Stimulated activated naive CD8-positive, alpha-beta T cell treated with anti-CD3 and anti-CD28 coated beads, Interleukin-15, Interleukin-2, amounts not matched to agents 100 ng/mL and 50 ng/mL, for 24 hours (primary cell): Measurements from ENCODE around the gene DRAXIN.
A peak's percentile ranks its signal among the peaks of the same experiment; 100 is the strongest.

Experiments
- H3K27ac Mint-ChIP-seq: one replicate; pipeline ENCODE4 v1.8.0; 2021; ENCODE audit warnings: mild to moderate bottlenecking, mixed read lengths
- H3K27me3 Mint-ChIP-seq: one replicate; pipeline ENCODE4 v1.8.0; 2021; ENCODE audit warnings: mixed read lengths
- H3K36me3 Mint-ChIP-seq: one replicate; pipeline ENCODE4 v1.8.0; 2021; ENCODE audit warnings: low read depth, mixed read lengths
- H3K4me1 Mint-ChIP-seq: one replicate; pipeline ENCODE4 v1.8.0; 2021; ENCODE audit warnings: low read depth, mixed read lengths
- H3K4me3 Mint-ChIP-seq: one replicate; pipeline ENCODE4 v1.8.0; 2021; ENCODE audit warnings: mild to moderate bottlenecking, mixed read lengths
- H3K9me3 Mint-ChIP-seq: one replicate; pipeline ENCODE4 v1.8.0; 2021; ENCODE audit warnings: mixed read lengths

DRAXIN gene

DNA sequence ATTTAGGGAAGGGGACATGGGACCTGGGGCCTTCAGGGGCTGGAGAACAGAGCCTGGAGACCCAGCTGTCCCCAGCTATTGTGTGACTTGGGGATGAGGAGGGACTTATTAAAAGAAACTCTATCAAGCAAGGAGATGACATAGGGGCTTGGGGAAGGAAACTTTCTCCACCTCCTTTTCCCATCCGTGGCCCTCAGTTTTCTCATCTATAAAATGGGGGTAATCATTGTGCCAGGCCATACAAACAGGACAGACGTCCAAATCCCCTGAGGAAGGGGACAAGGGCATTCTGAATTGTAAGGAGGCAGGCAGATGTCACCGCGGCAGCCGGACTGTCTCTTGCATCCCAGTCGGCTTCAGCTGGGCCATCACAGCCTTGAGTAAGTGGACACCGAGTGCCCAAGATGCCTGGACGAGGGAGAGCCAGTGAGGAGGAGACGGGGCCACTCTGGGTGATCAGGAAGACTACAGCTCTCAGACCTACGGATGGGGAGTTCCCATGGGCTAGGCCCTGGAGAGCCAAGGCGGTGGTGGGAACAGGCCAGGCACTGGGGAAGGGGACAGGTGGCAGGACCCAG lies 39.2 kb upstream of the DRAXIN start:
- Mint-ChIP-seq H3K4me3 (no peak overlapping the region), H3K36me3 (peaks cover 3% of the 10 kb centered on the region), H3K4me1 (peaks cover 27% of the 10 kb centered on the region), H3K9me3 (no peaks in the 10 kb centered on the region), H3K27ac (no peak overlapping the region), H3K27me3 (no peaks in the 10 kb centered on the region)

DNA sequence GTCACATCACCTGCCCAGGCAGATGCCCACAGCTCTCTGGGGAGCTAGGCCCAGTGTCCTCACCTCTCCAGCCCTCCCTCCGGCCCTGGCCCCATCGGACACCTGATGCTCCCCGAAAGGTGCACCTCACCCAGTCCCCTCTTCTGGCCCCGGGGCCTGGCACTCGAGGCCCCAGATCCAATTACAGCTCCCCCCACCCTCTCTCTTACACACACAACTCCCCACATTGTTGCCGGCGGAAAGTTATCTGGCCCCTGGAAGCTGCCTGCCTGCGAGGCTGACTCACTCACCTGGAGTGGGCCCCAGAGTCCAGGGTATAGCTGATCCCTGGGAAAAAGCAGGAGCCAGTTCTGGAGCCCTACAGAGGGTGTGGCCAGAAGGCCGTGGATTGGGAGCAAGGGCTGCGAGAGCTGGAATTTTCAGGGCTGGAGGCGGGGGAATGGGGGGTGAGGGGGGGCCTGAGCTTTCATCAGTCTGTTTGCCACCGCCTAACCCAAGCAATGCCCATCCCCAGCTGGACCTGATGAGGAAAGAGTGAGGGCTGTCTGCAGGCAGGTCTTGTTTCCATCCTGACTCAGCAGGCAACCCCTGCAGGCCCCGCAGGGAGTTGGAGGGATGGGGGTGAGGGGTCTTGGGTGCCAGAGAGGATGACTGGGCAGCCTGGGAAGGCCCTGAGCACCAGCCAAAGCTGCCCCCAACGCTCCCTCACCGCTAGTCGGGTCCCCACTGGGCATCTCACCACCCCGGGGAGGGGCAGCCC lies 38.2 kb upstream of the DRAXIN start:
- peaks cover 27% of the 10 kb centered on the region for H3K4me1 Mint-ChIP-seq
- H3K27me3 Mint-ChIP-seq: no peaks in the 10 kb centered on the region
- no peak overlapping the region for H3K4me3 Mint-ChIP-seq
- H3K27ac Mint-ChIP-seq: no peak overlapping the region
- peaks cover 3% of the 10 kb centered on the region for H3K36me3 Mint-ChIP-seq
- H3K9me3 Mint-ChIP-seq: no peaks in the 10 kb centered on the region

GRCh38 chr1:11653861-11654136 lies 37.7 kb upstream of the DRAXIN start:
- Mint-ChIP-seq H3K27ac (no peak overlapping the region), H3K4me1 (peaks cover 27% of the 10 kb centered on the region), H3K4me3 (no peak overlapping the region), H3K9me3 (no peaks in the 10 kb centered on the region), H3K27me3 (no peaks in the 10 kb centered on the region), H3K36me3 (peaks cover 3% of the 10 kb centered on the region)

DNA sequence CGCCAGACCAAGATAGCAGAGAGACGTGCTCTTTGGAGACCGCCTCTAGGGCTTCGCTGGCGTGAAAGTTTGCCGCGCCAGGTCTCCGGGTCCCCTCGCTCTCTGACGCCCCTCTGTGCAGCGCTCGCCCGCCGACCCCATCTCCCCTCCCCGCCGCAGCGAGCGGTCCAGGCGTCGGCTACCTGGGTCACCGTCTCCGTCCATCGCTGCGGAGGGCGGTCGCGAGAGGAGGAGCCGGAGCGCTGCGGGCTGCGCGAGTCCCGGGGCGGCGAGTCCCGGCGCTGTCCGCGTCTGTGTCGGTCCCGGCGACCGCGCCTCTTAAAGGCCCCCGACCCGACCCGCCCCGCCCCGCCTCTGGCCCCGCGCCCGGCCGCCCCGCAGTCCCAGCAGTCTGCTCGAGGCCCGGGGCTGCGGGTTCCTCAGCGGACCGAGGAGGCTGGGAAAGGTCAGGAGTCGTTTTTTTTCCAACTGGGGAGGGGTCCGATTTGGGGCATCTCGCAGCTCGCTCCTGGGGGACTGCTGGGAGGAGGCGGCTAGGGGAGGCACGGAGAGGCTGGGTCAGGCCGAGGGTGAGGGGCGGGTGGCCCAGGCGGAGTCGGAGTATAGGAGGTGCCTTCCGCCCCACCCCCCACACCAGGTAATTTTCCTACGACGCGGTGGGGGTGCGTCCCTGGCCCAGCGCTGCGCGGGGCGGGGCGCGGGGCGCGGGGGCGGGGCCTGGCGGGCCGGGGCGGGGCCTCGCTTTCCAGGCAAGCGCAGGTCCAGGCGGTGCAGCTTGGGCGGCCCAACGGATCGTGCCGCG lies 37.2 kb upstream of the DRAXIN start, which contains the start of the genes FBXO2 and FBXO44:
FBXO2 (minus strand) TSS at position 293 of the 802 bp plus-strand sequence; CDS start at position 204, 89 bp downstream.
FBXO44 (plus strand) TSS at position 741 of the 802 bp plus-strand sequence. CDS start 959 bp downstream, outside the sequence.
- no peaks in the 10 kb centered on the region for H3K9me3 Mint-ChIP-seq
- no peak within 1 kb of the TSS for H3K27ac Mint-ChIP-seq
- H3K36me3 Mint-ChIP-seq: peaks cover 3% of the 10 kb centered on the region

DNA sequence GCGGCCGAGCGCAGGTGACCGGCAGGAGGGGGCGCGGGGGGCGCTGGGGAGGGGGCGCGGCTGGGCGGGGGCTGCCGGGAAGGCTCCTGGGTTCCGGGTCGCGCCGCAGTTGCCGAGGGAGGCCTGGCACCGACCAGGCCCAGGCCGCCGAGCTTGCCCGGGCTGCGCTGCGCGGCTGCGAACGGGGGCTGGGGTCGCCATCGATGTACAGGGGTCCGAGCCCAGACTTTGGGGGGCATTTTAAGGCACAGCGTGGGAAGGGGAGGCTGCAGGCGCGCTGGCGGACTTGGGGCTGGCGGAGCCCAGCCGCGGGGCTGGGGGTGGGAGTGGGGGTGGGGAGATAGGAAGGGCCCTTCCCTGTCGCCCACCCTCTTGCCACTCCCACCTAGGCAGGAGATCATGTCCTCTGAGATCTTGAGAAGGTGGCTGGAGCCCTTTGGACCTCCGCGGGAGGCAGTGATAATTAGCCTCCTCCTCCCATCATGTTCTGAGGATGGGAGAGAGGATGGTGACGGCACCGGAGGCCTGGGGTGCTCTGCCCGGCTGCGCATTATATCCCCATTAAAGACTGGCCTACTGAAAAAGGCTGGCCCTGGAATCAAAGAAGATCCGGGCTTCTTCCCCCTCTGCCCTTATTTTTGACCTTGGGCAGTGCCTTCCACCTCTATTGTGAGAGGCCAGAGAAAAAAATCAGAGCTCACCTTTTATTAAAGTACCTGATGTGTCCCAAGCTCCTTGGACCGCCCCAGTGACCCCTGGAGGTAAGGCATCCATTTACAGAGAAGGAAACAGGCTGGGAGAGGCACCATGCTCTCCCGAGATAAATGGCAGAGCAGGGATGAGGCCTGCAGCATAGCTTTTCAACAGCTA lies 36.3 kb upstream of the DRAXIN start:
- Mint-ChIP-seq H3K9me3 (no peaks in the 10 kb centered on the region), H3K4me1 (peaks cover 22% of the 10 kb centered on the region), H3K36me3 (peaks cover 3% of the 10 kb centered on the region), H3K27ac (no peak overlapping the region), H3K27me3 (no peaks in the 10 kb centered on the region), H3K4me3 (peak overlapping the region; percentile 76)

More for the DNA sequence above, 37.2 kb upstream of the DRAXIN start, which contains the start of the genes FBXO2 and FBXO44:
- H3K27me3 Mint-ChIP-seq: no peaks in the 10 kb centered on the region
- H3K4me3 Mint-ChIP-seq: peak within 1 kb of the TSS; percentile 76
- peaks cover 27% of the 10 kb centered on the region for H3K4me1 Mint-ChIP-seq

DNA sequence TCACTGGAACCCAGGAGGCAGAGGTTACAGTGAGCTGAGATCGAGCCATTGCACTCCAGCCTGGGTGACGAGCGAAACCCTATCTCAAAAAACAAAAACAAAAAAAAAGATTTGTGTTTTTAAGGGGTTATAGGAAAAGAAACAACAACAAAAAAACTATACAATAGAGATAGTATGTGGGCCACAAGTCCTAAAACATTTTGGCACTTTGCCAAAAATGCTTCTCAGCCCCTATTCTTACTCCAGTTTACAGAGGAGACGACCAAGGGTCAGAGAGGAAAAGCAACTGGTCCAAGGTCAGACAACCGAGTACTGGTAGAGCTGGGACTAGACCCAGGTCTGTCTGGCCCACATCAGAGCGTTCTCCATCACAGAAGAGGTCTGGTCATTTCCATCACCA lies 33.9 kb upstream of the DRAXIN start:
- Mint-ChIP-seq H3K9me3 (no peaks in the 10 kb centered on the region), H3K4me3 (no peak overlapping the region), H3K36me3 (peaks cover 11% of the 10 kb centered on the region), H3K4me1 (peaks cover 8% of the 10 kb centered on the region), H3K27me3 (no peaks in the 10 kb centered on the region), H3K27ac (no peak overlapping the region)

- Mint-ChIP-seq H3K27me3 (no peaks in the 10 kb centered on the region), H3K9me3 (no peaks in the 10 kb centered on the region), H3K4me3 (no peak overlapping the region), H3K36me3 (peaks cover 11% of the 10 kb centered on the region), H3K27ac (no peak overlapping the region), H3K4me1 (peaks cover 8% of the 10 kb centered on the region)
Measured at GRCh38 chr1:11658542-11658941, 33.0 kb upstream of the DRAXIN start.

GRCh38 chr1:11659748-11660147 lies 31.8 kb upstream of the DRAXIN start:
- Mint-ChIP-seq H3K9me3 (no peaks in the 10 kb centered on the region), H3K4me1 (peaks cover 8% of the 10 kb centered on the region), H3K4me3 (no peak overlapping the region), H3K27ac (no peak overlapping the region), H3K36me3 (peaks cover 11% of the 10 kb centered on the region), H3K27me3 (no peaks in the 10 kb centered on the region)

DNA sequence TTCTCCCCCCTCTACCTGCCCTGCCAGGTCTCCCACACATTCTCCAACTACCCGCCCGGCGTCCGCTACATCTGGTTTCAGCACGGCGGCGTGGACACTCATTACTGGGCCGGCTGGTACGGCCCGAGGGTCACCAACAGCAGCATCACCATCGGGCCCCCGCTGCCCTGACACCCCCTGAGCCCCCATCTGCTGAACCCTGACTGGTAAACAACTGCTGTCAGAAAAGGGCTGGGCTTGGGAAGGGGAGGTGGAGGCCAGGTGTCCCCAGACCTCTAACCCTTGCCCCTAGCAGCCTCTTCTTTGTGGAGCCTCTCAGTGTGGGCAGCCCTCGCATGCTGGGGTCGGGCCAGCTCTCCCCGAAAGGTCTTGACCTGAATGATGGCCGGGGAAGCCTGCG lies 30.4 kb upstream of the DRAXIN start:
- no peak overlapping the region for H3K27ac Mint-ChIP-seq
- H3K4me3 Mint-ChIP-seq: no peak overlapping the region
- no peaks in the 10 kb centered on the region for H3K27me3 Mint-ChIP-seq
- no peaks in the 10 kb centered on the region for H3K9me3 Mint-ChIP-seq
- peaks cover 4% of the 10 kb centered on the region for H3K4me1 Mint-ChIP-seq
- peaks cover 11% of the 10 kb centered on the region for H3K36me3 Mint-ChIP-seq

- Mint-ChIP-seq H3K27me3 (no peaks in the 10 kb centered on the region), H3K4me3 (peak overlapping the region; percentile 74), H3K4me1 (peaks cover 11% of the 10 kb centered on the region), H3K9me3 (no peaks in the 10 kb centered on the region), H3K27ac (peak overlapping the region; percentile 67), H3K36me3 (peaks cover 8% of the 10 kb centered on the region)
Measured at GRCh38 chr1:11664336-11665065, 27.0 kb upstream of the DRAXIN start.

- H3K4me1 Mint-ChIP-seq: peaks cover 11% of the 10 kb centered on the region
- H3K9me3 Mint-ChIP-seq: no peaks in the 10 kb centered on the region
- no peaks in the 10 kb centered on the region for H3K27me3 Mint-ChIP-seq
- no peak overlapping the region for H3K4me3 Mint-ChIP-seq
- H3K36me3 Mint-ChIP-seq: peaks cover 8% of the 10 kb centered on the region
- H3K27ac Mint-ChIP-seq: no peak overlapping the region
Measured at GRCh38 chr1:11668516-11668915, 23.0 kb upstream of the DRAXIN start.

DNA sequence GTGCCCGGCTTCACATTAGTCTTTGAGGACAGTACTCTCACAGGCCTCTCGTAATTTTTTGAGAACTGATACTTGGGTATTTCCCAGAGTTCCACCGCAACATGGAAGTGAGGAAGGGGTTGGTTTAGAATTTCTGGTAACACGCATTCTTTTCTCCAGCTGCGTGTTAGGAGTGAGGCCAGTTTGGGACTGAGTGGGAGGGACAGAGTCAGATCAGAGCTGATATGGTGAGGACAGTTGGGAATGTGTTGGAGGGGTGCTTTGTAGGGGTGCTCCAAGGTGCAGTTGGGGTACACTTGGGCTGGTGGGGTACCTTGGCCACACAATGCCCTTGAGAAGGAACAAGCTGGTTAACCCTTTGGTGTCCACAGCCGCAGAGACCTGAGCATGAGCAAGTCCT lies 20.8 kb upstream of the DRAXIN start:
- Mint-ChIP-seq H3K9me3 (no peaks in the 10 kb centered on the region), H3K4me3 (no peak overlapping the region), H3K4me1 (peaks cover 9% of the 10 kb centered on the region), H3K27me3 (no peaks in the 10 kb centered on the region), H3K36me3 (peaks cover 13% of the 10 kb centered on the region), H3K27ac (no peak overlapping the region)

DNA sequence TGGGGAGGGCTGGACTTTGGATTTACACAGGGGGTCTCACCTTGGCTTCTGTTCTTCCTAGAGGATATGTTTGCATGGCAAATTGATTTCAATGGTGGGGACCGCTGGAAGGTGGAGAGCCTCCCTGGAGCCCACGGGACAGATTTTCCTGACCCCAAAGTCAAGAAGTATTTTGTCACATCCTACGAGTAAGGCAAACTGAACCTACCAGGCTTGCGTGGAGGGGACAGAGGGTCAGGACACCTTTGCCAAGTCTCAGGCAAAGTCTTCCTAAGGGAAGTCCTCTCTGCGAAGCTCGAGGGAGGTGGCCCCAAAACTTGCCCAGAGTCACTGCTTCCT lies 20.3 kb upstream of the DRAXIN start:
- no peak overlapping the region for H3K27ac Mint-ChIP-seq
- no peaks in the 10 kb centered on the region for H3K9me3 Mint-ChIP-seq
- peaks cover 14% of the 10 kb centered on the region for H3K36me3 Mint-ChIP-seq
- peaks cover 8% of the 10 kb centered on the region for H3K4me1 Mint-ChIP-seq
- H3K27me3 Mint-ChIP-seq: no peaks in the 10 kb centered on the region
- no peak overlapping the region for H3K4me3 Mint-ChIP-seq
